H1 (cell line): ENCODE measurements around the gene ZNF629.

Experiments used
- JUND ChIP-seq: IDR thresholded peaks from 2 replicates; pipeline ENCODE4 v1.6.1; 2011; ENCODE audit warnings: mild to moderate bottlenecking, improper control_type of control experiment, low read length
- KDM1A ChIP-seq: fragments of 200-600, 300-600 bp; sonication (generic); IDR thresholded peaks from 2 replicates; pipeline ENCODE4 v1.7.1; 2016; ENCODE audit warnings: mild to moderate bottlenecking, low read length, borderline replicate concordance
- MAFK ChIP-seq: IDR thresholded peaks from 2 replicates; pipeline ENCODE4 v1.6.1; 2012; ENCODE audit warnings: low read depth, mild to moderate bottlenecking, improper control_type of control experiment, low read length
- TCF12 ChIP-seq: IDR thresholded peaks from 2 replicates; pipeline ENCODE4 v1.6.1; 2011; ENCODE audit warnings: low read depth, mild to moderate bottlenecking, low read length

GRCh38 chr16:30821891-30822290 lies 34.9 kb upstream of the ZNF629 start:
- no peak for TF ChIP-seq KDM1A
- TF ChIP-seq JUND: no peak
- no peak for TF ChIP-seq MAFK
- no peak for TF ChIP-seq TCF12
